GM19035 (cell line): ENCODE results near the gene TMEM9.

Source experiments
- ATAC-seq: cut with Tn5 transposase; IDR thresholded peaks from one replicate; pipeline ENCODE4 v1.9.1; 2021; ENCODE audit not compliant: unreplicated experiment

Gene TMEM9

DNA sequence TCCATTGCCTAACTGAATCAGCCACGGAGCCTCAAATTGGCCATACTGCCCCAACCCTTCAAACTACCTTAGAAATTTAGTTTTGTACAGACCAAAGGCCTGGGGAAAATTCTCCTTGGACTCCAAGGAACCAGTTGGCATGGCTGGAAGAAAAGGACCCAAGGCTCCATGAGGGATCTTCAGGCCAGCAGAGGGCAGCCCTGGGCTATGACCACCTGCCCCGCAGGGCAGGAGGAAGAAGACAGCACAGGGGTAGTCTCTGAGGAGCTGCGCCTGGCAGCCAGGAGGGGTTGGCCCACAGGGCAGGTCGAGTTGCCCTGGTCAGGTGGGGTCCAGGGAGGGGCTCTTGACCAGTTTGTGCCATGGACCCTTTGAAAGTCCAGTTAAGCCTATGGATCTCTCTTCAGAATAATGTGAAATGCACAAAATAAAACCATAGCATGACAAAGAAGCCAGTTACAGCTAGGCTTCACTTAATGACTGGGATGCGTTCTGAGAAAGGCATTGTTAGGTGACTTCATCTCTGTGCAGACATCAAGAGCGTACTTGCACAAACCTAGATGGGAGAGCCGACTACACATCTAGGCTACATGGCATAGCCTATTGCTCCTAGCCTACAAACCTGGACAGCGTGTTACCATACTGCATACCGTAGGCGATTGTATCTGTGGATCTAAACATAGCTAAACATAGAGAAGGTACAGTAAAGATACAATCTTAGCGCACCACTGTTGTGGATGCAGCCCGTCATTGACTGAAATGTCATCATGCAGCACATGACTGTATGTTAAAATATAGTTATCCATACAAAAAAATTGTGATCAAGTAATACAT lies 68.2 kb downstream of the TMEM9 start:
- ATAC-seq, result no peak
